ENCODE measurements around the gene VCX3A. TPM values are rescaled to one million over a fixed set of nuclear protein-coding genes. Genes with fewer than 3 reads are reported as not detected.

The VCX3A gene
- total RNA-seq: not detected in 2 replicates

GRCh38 chrX:6535018-6535417 lies at the start of gene VCX3A:
TSS of gene VCX3A (minus strand) at chrX:6535118. CDS start at chrX:6534497, 621 bp downstream.

